Stimulated activated CD4-positive, alpha-beta T cell treated with anti-CD3 and anti-CD28 coated beads, TNF-alpha, amount 100 ng/mL, for 48 hours (primary cell): ENCODE data around the gene AKR7A2.

Source experiments
- DNase-seq, 3 donors: peaks; one replicate each; pipeline ENCODE4 v3.0.0-alpha.2; 2020; ENCODE audit warnings: low read depth in 3 of 3

Gene AKR7A2

DNA sequence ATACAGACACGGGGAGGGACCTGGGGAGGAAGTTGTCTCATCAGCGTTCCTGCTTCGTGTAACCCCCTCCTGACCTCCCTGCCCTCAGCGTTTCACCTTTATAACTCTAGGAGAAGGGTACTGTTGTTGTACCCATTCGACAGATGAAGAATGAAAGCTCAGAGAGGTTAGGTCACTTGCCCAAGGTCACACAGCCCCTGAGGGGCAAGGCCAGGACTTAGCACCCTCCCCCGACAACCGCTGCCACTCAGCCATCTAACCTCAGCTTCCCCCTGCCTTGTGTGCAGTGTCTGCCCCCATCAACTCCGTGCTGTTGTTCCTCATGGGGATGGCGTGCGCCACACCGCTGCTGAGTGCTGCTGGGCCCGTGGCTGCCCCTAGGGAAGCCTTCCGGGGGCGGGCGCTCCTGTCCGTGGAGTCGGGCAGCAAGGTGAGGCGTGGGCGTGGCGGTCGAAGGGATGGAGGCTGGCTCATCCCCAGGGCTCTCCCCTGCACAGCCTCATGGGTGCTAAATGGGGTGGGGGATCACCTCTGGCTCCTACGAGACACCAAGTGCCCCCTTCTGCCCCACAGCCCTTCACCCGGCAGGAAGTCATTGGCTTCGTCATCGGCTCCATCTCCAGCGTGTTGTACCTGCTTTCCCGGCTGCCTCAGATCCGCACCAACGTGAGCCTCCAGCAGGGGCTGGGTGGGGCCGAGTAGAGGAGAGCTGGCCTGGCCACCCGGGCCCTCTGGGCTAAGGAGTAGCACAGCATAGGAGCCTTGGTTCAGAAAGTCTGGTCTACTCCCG is 14.2 kb upstream of the AKR7A2 start:
- DNase-seq: no peak

DNA sequence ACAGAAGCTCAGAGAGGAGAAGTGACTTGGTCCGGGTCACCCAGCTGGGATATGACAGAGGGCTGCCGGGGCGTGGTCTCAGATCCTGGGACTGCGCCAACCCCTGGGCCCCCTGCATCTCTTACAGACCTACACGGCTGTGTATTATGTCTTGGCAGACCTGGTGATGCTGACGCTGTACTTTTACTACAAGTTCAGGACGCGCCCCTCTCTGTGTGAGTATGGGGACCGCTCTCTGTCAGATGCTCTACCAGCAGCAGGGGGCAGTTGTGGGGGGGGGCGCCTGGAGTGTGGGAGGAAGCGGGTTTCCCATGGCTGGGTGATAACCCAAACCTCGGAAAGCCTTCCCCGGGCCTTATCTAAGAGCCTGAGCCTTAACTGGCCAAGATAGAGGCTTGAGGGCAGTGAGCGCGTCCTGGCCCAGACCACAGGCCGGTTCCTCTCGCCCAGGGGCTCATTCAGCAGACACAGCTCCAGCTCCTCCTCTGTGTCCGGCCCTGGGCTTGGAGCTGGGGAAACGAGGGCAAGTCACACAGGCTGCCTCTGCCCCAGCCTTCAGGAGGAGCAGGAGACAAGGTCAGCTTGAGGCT is 13.5 kb upstream of the AKR7A2 start:
- DNase-seq: no peak

DNA sequence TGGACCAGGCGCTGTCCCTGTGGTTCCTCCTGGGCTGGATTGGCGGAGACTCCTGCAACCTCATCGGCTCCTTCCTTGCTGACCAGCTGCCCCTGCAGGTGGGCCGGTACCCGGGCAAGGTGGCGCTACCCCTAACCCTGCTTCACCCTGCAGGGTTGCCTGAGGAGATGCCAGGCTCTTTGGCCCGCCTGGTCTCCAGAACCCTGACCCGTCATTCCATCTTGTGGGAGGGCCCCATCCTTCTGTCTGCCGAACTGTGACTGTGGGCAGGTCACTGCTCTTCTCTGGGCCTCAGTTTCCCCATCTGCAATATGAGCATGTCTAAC is 12.7 kb upstream of the AKR7A2 start:
- no peak for DNase-seq

DNA sequence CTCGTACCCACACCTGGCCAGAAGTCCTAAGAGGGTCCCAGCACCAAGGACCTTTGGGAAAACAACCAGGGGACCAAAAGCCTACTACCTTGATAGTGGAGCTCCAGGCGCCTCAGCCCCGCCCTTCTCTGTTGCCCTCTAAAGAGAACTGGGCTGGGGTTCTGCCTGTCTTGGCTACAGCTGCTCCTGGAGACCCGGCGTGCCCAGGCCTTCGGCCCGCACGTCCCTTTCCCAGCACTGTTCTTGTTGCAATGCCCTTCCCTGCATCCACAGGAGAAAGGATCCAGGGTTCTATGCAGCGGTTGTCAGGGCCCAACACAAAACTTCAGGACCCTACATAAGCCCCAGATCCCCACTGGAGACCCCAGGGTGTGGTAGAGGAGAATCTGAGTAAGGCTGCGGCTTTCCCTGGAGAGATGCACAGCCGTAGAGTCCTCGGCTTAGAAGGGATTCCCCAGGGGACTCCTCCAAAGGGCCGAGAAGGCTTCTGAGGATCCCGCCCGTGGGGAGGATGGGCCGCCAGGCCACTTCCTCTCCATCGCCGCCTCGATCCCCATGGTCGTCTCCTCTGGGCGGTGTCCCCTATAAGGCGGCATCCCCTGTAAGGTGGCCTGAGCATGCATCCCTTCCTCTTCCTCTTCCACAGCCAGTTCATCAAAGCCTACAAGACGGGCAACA is 12.2 kb upstream of the AKR7A2 start:
- no peak for DNase-seq

DNA sequence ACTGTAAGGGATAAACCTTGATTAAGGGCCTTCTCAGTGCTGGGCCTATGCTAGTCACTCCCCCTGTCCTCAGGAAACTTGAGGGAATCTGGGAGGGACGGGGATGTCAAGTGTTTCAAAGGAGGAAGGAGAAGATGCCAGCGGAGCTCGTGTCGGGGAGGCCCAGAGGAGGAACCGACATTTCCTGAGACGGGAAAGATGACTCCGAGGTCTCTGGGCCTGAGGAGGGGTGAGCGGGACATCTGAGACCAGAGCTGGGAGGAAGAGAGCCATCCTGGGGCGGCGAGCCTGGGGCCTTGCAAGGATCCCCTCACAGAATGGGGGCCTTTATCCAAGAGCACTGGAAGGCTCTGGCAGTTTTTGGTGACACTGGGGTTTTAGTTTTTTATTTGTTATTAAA is 10.5 kb upstream of the AKR7A2 start:
- no peak for DNase-seq

DNA sequence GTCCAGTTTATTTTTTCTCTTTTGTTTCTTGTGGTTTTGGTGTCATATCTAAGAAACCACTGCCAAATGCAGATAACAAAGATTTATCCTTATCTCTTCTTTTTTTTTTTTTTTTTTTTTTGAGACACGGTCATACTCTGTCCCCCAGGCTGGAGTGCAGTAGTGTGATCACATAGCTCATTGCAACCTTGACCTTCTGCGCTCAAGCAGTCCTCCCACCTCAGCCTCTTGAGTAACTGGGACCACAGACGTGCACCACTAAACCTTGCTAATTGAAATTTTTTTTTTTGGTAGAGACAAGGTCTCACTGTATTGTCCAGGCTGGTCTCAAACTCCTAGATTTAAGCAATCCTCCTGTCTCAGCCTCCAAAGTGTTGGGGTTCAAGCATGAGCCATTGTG is 9.1 kb upstream of the AKR7A2 start:
- DNase-seq: no peak

DNA sequence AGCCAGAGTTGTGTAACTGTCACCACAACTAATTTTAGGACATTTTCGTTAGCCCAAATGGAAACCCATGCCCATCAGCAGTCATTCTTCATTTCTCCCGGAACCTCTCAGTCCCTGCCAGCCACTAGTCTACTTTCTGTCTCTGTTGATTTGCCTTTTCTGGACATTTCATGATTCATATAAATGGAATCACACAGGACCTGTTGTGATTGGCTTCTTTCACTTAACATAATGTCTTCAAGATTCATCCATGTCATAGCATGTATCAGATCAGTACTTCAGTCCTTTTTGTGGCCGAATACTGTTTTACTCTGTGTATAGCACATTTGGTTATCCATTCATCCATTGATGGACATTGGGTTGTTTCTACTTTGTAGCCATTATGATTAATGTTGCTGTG is 7.3 kb upstream of the AKR7A2 start:
- DNase-seq: no peak

DNA sequence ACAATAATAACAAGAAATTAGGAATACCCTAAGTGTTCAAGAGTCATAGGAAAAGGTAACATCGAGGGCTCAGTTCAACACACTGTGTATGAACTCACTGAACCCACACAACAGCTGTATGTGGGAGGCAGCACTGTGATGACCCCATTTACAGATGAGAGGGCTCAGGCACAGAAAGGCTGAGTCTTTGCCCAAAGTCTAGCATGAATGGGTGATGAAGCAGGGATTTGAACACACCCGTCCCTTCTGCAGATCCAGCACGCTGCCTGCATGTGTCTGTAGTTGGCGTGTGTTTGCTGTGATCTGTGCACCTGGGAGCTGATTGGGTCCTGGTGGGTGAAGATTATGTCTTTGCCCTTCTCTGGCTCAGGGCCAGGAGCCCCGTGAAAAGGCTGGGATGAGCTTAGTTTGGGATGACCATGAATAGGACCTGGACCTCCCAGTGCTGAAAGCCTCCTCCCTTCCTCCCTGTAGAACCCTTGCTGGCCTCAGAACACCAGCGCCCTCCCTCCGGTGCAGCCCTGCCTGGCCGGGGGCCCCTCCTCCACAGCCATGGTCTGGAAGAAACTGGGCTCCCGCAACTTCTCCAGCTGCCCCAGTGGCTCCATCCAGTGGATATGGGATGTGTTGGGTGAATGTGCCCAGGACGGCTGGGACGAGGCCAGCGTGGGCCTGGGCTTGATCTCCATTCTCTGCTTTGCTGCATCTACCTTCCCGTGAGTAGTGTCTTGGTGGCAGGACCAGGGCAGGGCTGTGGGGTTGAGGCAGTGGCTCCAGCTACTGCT is 5.4 kb upstream of the AKR7A2 start:
- no peak for DNase-seq

DNA sequence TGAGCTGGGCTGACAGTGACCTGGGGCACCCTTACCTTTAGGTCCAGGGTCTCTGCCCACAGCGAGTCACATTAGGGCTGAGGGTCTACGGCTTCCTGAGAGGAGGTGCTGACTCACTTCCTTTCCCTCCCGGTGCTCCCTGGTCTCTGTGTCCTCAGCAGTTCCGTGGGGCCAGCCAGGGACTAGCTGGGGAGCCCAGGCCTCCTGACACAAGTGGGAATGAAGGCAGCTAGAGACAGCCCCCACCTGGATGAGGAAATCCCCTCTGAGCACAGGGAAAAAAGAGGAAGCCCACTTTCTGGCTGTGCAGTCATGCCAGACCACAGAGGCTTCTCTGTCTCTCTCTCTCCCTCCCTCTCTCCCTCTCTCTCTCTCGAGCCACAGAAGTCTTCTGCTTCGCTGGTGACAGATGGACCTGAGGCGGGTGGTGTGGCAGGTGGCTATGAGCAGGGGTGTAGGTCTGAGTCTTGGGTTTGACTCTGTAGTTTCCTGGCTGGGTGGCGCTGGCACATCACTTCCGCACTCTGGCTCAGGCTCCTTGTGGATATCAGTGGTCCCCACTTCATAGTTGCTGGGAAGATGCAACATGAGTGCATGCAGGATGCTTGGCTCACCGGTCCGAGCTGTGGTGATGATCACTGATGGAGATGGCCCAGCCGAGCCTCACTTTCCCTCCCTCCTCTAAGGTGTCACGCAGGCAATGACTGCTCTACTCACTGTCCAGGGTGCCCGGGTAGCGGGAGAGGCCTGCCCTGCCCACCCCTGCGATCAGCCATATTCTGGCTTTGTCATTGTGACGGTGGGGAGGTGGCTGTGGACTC is 3.6 kb upstream of the AKR7A2 start:
- no peak for DNase-seq

DNA sequence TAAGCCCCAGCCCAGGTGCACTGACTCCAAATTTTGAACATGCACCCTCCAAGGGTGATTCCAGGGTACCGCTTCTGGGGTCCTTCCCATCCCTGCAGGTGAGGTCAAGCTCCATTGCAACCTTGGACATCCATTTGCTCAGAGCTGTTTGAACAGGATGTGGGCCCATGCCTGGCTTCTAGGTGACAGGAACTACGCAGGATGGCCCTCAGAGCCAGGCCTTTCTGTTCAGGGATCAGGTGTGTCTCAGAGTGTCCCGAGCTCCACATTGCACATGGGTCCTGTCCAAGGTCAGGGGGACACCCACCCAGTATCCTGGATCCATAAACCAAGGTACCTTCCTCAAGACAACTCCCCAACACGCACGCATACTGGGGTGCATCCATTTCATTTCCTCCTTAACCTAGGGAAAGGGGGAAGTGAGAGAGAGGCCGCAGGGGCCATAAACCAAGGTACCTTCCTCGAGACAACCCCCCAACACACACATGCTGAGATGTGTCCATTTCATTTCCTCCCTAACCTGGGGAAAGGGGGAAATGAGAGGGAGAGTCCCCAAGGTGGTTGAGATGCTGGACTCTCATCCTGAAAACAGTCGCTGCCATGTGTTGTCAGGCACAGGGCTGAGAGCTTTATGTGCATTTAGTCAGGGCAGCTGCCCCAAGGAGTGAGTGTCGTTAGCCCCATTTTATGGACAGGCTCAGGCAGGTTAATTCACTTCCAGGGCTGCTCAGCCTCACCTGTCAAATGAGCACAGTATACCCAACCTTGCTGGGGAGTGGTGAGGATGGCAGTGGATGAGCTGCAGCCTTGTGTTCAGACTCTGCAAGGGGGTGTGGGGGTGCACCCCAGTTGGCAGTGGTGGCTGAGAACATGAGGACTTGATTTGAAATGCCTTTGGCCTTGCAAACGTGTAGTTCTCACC is 2.3 kb upstream of the AKR7A2 start:
- no peak for DNase-seq

DNA sequence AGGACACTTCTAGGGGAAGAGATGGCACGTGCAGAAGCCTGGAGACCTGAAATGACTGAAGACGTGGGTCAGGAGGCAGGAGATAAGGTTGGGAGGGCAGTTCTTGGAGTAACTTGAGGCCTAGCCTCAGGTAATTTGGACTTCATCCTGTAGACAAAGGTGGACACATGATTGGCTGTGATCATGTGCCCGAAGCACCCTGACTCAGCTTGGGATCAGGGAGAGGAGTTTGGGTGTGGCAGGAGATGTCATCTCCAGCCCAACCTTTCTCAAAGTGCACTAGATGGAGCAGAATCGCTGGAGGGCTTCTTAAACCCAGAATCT is 1.7 kb upstream of the AKR7A2 start:
- DNase-seq: no peak

DNA sequence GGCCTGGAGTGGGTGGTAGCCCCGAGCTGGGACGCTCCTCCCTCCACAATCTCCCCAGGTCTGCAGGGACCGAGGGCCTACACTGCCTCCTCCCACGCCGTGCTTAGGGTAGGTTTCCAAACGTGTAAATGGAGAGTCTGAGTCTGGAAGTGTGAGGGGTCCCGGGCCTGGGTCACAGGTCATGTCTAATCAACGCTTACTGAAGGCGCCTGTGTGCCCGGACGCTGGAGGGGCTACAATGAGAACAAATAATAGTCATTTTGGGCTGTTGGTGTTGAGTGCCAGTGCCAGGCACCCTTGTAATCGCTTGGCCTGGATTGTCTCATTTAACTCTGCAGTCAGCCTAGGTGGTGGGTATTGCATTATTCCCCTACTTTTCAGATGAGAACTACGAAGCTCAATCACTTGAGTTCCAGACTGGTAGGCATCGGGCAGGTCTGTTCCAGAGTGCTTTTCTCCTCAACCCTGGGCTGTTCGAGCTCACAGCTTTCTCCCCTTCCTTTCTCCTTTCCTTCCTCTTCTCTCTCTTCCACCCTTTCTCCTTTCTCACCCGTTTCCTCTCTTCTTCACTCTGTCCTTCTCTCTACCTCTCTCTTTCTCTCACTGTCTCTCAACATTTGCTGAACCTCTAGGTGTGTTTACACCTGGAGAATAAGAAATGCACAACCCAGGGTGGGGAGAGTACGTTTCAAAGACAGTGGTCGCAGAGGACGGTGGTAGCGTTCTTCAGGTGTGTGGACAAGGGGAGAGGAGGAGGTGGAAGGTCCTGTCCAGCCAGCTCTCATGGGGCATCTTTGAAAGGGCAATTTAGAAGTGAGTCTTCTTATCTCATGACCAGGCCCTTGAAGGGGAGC is 1.1 kb upstream of the AKR7A2 start:
- DNase-seq: no peak

DNA sequence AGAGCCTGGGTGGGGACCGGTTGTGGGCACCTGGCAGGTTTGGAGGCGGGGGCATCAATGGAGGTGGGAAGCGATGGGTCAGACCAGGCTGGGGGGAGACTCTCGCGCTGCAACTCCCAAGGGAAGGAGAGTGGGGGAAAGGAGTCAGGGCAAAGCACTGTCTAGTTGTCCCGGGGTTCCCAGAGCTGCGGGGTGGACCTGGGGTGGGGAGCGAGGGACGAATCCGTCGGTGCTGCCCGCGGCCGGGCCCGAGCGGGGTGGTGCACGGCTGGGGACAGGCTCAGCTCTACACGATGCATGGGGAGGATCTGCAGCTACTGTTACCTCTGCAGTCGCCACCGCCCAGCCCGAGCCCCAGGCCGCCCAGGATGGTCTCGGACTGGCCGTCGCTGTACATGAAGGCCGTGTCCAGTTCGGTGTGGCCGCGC is 427 bp downstream of the AKR7A2 start:
- no peak for DNase-seq

DNA sequence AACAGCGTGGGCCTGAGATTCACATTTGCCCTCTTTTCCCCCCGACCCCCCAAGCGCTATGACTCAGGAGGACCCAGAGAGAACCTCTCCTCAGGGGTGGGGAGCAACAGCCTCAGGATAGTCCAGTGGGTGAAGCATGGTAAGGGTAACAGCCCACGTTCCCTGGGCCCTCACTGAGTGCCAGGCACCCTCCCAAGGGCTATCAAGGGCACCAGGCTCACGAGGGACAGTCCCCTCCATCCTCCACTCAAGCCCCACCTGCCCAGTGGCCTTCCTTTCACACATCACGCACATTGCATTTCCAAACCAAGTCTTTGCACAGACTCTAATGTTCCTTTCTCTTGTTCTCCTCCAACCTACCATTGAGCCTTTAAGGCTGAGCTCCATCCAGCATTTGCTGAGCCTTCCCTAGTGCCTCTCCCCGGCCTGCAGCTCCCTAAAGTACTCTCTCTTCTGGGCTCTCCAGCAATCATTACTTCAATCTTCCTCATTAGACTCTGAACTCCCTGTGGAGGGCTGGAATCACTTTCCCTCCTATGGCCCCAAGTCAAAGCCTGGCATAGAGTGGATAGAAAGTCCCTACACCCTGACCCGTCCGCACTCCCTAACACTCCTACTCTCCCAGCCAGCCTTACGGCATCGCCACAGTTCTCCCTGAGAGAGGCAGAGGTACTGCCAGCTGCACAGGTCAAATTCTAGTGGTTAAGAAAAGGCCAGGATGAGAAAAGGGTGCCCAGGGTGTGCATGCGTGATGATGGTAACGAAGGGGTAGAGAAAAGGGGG is 1.0 kb downstream of the AKR7A2 start:
- no peak for DNase-seq

DNA sequence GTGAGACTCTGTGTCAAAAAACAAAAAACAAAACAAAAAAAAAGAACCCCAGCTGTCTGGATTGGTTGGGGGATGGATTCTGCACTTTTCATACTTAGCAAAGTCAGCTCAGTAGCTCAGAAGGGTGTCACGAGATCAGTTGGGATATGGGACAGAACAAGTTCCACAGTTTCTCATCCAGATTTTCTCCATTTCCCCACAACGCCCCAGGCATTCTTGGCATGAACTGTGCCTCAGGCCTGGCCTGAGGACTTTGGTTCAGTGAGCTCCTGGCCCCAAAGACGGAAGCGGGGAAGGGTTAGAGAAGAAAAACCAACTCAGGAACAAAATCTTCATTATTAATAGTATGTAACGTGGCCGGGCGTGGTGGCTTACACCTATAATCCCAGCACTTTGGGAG is 1.9 kb downstream of the AKR7A2 start:
- DNase-seq: no peak

DNA sequence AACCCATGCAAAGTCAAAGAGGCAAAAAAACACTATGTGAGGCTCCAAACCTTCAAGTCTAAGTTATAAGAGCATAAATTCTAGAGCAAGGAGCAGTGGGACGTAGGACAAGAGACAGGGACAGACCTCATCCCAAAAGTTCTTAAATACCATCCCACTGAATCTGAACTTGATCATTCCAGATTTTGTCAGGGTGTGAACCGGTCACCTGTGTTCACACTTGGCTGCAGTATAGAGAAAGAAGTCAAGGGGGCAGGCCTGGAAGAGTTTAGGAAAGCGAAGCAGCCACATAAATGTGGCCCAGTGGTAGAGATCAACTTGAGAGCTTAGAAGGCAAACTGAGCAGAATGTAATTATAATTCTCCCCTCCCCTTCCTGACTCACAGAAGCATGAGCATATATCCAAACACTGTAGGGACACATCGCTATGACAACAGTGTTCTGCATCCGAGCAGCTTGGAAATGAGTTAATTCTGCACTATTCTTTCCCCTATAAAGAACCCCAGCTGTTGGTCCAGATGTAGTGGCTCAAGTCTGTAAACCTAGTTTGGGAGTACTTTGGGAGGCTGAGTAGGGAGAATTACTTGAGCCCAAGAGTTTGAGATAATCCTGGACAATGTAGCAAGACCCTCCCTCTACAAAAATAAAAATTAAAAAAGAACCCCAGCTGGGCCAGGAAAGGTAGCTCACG is 2.7 kb downstream of the AKR7A2 start:
- no peak for DNase-seq

DNA sequence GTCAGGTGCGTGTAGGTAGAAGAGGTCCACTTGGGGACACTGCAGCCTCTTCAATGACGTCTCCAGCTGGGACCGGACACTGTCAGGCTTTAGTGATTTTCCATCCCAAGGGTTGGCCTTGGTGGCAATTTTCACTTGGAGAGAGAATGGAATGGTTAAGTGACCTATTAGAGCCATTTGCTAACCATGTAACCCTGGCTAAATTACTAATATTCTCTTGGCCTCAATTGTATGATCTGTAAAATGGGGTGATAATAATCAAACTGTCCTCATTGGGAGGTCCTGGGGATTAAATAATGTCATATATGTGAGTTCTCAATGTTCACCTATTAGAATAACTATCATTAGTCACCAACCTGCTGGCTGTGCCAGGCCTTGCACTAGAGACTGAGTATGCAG is 3.4 kb downstream of the AKR7A2 start:
- no peak for DNase-seq

DNA sequence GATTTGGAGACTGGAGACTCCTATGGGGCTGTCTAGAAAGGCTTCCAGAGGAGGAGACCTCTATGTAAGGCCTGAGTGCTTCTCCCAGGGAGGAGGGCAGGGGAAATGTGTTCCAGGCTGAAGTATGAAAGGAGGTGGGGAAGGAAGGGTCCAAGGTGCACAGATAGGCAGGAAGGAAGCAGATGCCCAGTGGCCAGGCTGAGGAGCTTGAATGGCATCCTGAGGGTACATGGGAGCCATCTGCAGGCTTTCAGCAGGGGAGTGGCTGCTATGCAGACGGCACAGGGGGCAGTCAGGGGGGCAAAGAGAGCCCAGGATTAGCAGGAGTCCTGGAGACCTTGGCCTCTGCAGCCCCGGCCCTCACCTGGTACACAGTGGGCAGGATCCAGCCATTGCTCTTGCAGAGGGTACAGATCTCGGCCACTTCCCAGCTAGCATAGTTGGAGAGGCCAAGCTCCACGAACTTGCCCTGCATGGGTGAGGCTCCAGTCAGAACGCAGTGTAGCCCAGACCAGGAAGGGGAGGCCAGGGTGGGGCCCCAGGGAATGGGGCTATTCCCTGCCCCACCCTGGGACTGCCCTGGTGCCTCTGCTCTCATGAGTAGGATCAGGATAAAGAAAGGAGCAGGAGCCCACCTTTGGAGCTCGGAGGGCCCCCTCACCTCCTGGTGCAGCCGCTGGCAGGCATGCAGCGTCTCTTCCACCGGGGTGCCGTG is 4.0 kb downstream of the AKR7A2 start:
- no peak for DNase-seq
